ENCODE results near the gene ATG4C.

Gene ATG4C

GRCh38 chr1:62856960-62857359 lies 73.0 kb downstream of the ATG4C start:
- ChIA-PET CTCF (interaction anchor here (1.3 kb wide), 1 partner anchor 15 kb away, joined by 4 read pairs; no protein-coding TSS in a partner anchor), POLR2A (no interaction called here)
- no peak overlapping the region for H3K4me3 ChIP-seq (ENCODE audit: low read depth, low read length)
- TF ChIP-seq ZNF362 (tag by site-specific recombination; IDR thresholded peaks at IDR 0.05), result no peak
- no peak for TF ChIP-seq ZSCAN23 (tag by site-specific recombination; IDR thresholded peaks at IDR 0.05)
- TF ChIP-seq ZNF549 (tag by site-specific recombination; IDR thresholded peaks at IDR 0.05), result no peak
- TF ChIP-seq ZNF544 (tag by site-specific recombination; IDR thresholded peaks at IDR 0.05), result no peak
- no peak for TF ChIP-seq ZNF248 (tag by site-specific recombination; IDR thresholded peaks at IDR 0.05)
- no peak for TF ChIP-seq ZNF114 (tag by site-specific recombination; IDR thresholded peaks at IDR 0.05)
- no peak for TF ChIP-seq KLF8 (tag by site-specific recombination; IDR thresholded peaks at IDR 0.05)
- no peak for TF ChIP-seq ZBTB17 (tag by site-specific recombination; IDR thresholded peaks at IDR 0.05)
- no peak for TF ChIP-seq ZNF701 (tag by site-specific recombination; IDR thresholded peaks at IDR 0.05)
- TF ChIP-seq ZFP37 (tag by site-specific recombination; IDR thresholded peaks at IDR 0.05), result no peak
- TF ChIP-seq KLF17 (tag by site-specific recombination; IDR thresholded peaks at IDR 0.05), result no peak
- no peak for TF ChIP-seq ZNF621 (tag by site-specific recombination; IDR thresholded peaks at IDR 0.05)
- TF ChIP-seq BCL11A (tag by site-specific recombination; IDR thresholded peaks at IDR 0.05; ENCODE audit: low read depth), result no peak
- TF ChIP-seq ZNF610 (tag by site-specific recombination; IDR thresholded peaks at IDR 0.05; ENCODE audit: borderline replicate concordance), result no peak
- TF ChIP-seq ZNF302 (tag by site-specific recombination; IDR thresholded peaks at IDR 0.05; ENCODE audit: low read depth), result no peak
- no peak for TF ChIP-seq ZNF571 (tag by site-specific recombination; IDR thresholded peaks at IDR 0.05)
- TF ChIP-seq ZNF501 (tag by site-specific recombination; IDR thresholded peaks at IDR 0.05), result no peak
- no peak for TF ChIP-seq ZNF24 (tag by site-specific recombination; IDR thresholded peaks at IDR 0.05)
- TF ChIP-seq HIC1 (tag by site-specific recombination; IDR thresholded peaks at IDR 0.05), result no peak
- H3K27ac ChIP-seq (ENCODE audit: extremely low read depth, low read depth, low read length), result no peak overlapping the region
- no peaks in the 10 kb centered on the region for H3K4me1 ChIP-seq (ENCODE audit: control insufficient read depth, insufficient read depth, low read length)
- no peaks in the 10 kb centered on the region for H3K9me3 ChIP-seq (ENCODE audit: control insufficient read depth, insufficient read depth, low read depth, low read length)
- H3K36me3 ChIP-seq (ENCODE audit: control insufficient read depth in 2 of 2, insufficient read depth in 1 of 2, low read length in 2 of 2), result peaks cover 0 to 2% of the 10 kb centered on the region in 2 experiments

- CTCF ChIA-PET, result no interaction called here
Measured at GRCh38 chr1:62869217-62869754, 85.4 kb downstream of the ATG4C start.

More at GRCh38 chr1:62869217-62869754, 85.4 kb downstream of the ATG4C start:
- Histone ChIP-seq H3K4me3 (ENCODE audit: low read depth, low read length) (no peak overlapping the region), H3K9me3 (ENCODE audit: control insufficient read depth, insufficient read depth, low read depth, low read length) (no peaks in the 10 kb centered on the region), H3K27ac (ENCODE audit: extremely low read depth, low read depth, low read length) (no peak overlapping the region), H3K36me3 (ENCODE audit: control insufficient read depth in 2 of 2, insufficient read depth in 1 of 2, low read length in 2 of 2) (no peaks in the 10 kb centered on the region), H3K4me1 (ENCODE audit: control insufficient read depth, insufficient read depth, low read length) (no peaks in the 10 kb centered on the region)
- POLR2A ChIA-PET, result interaction anchor here (0.5 kb wide), 1 partner anchor 52 kb away, joined by 5 read pairs; no protein-coding TSS in a partner anchor
- no peak for TF ChIP-seq ZNF23 (tag by site-specific recombination; IDR thresholded peaks at IDR 0.05; ENCODE audit: borderline replicate concordance)
- TF ChIP-seq EGR2 (tag by site-specific recombination; IDR thresholded peaks at IDR 0.05; ENCODE audit: low read depth), result no peak
- no peak for TF ChIP-seq ZSCAN16 (tag by site-specific recombination; IDR thresholded peaks at IDR 0.05)
- TF ChIP-seq ELK4 (IDR thresholded peaks at IDR 0.05; ENCODE audit: borderline replicate concordance, low read depth, low read length), result no peak
- TF ChIP-seq ZNF174 (tag by site-specific recombination; IDR thresholded peaks at IDR 0.05), result no peak
- no peak for TF ChIP-seq ZNF423 (tag by site-specific recombination; IDR thresholded peaks at IDR 0.05)
- TF ChIP-seq ZBTB6 (tag by site-specific recombination; IDR thresholded peaks at IDR 0.05), result no peak
